EL (cell line): ENCODE measurements around the gene SNCB.
A peak's percentile ranks its signal among the peaks of the same experiment; 100 is the strongest.

Source experiments
- DNase-seq: peaks from one replicate; pipeline ENCODE4 v3.0.0-alpha.2; 2016

The SNCB gene

DNA sequence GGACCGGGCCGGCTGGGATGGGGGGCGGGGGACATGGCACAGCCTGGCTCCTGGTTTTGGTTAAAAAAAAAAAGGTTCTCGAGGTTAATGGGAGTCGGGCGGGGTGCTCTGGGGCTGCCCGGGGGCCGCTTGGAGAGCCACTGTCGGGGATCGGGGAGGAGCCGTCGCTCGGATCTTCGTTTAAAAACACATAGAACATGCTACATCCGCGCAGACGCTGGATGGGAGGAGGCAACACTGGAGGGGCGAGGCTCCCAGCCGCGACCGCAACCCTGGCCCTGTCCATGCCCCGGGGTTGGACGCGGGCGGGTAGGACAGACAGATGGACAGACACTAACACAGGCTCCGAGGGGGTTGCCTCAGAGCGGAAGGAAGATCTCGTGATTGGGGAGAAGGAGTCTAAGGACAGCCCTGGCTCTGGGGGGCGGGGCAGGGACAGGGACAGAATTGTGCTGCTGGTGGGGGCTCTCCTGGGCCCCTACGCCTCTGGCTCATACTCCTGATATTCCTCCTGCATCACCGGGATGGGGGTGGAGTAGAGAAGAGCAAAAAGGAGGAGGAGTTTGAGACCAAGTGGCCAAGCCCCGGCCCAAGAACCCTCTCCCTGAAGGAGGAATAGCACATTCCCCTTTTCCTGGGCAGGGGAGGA is 9.9 kb downstream of the SNCB start:
- DNase-seq = peak; percentile 48

DNA sequence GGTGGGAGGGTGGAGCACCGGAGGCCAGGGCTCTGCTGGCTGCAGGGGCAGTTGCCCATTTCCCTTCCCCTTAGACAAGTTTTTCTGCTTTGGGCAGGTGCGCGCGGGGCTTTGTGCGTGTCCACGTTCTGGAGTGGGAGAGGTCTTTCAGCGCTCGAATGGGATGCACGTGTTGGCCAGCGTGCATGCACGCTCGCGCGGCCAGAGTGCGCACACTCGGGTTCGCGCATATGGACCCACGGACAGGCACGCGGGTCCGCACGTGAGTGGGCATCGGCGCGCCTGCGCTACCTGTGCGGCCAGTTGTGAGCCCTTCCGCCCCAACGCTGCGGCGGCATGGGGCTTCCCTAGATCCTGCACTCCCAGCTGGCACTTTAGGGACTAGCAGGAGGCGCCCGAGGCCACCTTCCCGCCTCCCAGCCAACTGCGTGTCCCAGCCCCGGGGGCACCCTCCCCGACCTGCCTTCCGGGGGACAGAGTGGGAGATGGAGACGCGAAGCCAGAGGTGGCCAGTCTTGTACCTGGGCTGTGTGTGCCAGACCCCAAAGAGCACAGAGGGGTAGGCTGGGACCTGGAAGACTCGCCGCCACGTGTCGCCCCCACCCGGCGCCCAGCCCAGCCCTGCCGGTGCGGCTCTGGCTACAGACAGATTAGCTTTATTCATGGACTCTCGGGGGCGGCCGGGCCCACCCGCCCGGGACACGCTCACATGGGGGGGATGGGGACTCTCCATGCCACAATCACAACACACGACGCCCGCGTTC is 10.6 kb downstream of the SNCB start:
- DNase-seq = no peak

DNA sequence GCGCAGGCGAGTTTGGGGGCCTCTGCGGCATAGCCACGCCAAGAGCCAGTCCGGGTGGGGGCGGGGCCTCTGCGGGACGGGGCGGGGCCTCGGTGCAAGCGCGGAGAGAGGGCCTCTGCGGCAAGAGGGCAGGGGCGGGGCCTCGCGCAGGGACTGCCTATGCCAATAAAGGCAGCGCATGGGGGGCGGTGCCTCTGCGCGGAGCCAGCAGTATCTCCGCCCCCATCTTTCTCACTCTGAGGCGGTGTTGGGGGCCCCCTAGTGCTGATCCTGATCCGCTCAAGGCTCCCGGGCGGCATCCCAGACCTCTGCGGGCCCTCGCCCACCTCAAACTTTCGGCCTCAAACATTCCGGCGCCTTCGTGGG is 11.1 kb downstream of the SNCB start:
- DNase-seq = peak; percentile 82

DNA sequence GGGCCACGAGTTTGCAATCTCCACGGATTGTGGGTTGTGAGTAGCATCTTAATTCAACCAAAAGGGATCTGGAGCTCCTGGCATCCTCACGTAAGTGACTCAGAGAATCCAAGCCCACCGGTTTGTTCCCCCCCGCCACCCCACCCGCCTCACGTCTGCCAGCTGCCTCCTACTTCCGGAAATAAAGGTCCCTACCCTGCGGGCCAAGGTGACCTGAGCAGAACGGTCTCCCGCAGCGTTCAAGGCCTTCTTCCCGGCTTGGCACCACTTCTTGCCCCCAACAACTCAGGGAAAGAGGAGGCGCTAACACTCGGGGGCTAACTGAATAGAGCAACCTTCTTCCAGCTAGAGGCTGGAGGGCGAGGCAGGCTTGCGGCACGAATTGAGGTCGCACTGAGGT is 11.6 kb downstream of the SNCB start:
- no peak for DNase-seq

DNA sequence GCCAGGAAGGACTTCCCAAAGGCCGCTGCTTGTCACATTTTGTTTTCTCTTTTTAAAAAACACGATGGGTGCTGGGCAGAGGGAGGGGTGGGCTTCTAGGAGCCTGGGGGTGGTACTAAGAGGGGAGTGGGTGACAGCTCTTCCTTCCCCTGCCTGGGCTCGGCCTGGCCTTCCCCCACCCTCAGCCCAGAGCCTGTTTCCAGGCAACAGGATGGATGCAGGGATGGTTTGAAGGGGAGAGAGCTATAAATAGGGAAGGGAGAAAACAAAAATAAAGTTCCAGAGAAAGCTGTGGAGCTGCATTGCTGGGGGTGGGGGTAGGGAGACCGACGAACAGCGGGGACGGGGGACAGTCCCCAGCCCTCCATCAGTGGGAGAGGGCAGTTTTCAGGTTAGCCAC is 13.8 kb downstream of the SNCB start:
- no peak for DNase-seq

DNA sequence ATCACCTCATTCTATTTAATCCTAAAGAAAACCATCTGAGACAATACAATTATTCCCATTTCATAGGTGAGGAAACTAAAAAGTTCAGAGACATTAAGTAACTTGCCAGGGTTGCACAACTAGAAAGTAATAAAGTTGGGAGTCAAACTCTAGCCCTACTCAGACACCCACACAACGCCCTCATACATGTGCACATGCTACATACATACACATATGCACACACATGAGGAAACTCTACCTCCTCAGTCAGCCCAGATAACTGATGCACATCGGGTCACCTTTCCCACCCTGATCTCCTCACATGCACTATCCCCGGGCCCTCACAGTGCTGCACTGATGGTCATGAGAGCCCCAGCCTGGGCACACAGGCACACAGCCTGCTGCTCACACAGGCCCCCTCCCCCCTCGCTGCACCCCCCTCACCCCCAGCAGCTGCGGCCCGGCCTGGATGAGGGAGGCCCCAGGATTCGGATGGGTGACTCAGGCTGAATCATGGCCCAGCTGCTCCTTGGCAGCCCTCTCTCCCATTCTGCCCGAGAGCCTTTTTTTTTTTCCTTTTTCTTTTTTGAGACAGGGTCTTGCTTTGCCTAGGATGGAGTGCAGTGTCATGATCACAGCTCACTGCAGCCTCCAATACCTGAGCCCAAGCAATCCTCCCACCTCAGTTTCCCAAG is 15.4 kb downstream of the SNCB start:
- DNase-seq = peak; percentile 79

DNA sequence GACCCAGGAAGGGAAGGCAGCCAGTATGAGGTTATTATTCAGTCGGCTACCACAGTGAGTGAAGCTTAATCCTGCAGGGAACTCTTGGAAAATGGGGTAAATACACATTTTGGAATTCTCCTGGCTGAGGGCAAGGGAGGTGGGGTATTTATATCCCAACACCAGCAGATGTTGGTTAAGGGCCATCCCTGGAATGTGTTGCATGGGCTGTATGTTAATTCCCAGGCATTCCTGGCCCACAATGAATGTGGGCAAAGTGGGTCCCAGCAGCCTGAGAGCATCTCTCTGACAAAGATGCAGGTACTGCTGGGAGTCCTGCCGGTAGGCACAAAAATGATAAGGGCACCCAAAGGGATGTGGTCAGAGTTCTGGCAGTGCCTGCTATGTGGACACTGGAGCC is 17.5 kb downstream of the SNCB start:
- DNase-seq = no peak

DNA sequence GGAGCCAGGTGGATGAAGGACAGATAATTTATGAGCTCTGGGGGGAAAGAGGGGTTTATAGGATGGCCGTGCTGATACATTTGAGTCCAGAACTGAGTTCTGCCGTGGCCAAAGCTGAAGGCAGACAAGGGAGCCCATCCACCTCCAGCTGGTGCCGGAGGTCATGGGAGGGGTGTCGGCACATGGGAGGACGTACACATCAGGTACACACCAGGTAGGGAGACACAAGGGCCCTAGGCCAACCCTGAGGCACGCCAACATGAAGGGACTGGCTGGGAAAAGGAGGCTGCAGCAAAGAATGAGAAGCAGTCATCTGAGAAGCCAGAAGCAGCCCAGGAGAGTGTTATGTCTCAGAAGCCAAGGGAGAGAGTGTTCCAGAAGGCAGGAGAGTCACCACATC is 18.3 kb downstream of the SNCB start:
- no peak for DNase-seq

DNA sequence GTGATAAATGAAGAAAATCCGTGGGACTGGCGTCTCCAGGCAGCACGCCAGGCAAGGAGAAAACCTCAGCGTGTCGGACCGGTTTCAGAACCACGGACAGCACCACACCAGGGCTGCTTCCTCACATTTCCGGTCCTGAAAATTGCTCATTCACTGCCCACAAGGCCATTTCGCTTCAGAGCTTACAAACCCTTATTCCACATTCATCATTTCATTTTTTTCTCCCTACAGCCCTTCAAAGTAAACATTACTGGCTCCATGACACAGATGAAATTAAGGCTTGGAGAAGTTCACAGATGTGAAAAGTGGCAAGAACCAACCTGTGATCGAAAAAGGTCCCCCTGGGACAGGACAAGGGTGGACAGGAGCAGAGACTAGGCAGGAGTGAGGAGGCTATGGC is 18.9 kb downstream of the SNCB start:
- peak; percentile 78 for DNase-seq

DNA sequence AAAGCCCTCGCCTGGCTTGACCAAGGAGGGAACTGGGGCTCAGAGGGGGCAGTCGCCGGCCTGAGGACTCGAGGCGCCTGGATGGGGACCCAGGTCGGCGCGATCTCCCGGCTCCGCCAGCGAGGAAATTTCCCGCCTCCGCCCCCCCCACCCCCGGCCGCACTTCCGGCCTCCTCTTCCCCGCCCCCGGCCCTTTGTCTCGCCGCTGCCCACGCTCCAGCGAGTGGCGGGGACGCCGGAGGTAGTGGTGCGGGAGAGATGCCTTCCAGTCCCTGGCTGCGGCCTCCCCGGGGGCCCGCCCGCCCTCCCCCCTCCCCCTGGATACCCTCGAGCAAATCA is 19.9 kb downstream of the SNCB start:
- no peak for DNase-seq

DNA sequence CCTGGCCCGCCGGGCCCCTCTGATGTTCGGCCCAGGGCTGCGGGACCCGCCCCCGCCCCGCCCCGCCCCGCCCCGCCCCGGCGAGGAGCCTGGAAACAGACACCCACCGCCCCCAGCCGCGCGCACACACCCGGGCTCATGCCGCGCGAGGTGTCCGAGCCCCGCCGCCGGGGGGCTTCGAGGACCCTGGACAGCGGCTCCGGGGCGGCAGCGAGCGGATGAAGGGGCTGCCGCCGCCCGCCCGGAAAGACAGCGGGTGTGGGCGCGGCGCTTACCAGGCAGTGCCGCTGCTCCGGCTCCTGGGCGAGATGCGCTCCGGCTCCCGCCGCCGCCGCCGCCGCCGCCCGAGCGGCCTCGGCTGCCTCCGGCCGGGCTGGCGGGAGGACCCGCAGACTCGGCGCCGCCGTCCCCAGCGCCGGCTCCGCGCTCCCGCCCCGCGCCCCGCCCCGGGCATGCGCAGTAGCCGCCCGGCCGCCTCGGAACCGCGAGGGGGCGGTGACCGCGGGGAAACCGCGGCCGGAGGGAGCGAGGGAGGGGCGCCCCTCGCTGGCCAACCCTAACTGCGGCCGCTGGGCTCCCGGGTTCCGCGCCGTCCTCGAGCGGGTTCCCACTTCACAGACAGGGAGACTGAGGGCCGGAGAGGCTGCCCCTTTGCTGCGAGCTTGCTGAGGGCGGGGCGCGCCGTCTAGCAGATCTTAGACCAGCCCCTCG is 20.5 kb downstream of the SNCB start, which contains the start of gene GPRIN1:
Gene GPRIN1, minus strand, starts transcription at position 433 of the 711 bp plus-strand sequence. CDS start 10,322 bp downstream, outside the sequence.
- peak; percentile 70 for DNase-seq

DNA sequence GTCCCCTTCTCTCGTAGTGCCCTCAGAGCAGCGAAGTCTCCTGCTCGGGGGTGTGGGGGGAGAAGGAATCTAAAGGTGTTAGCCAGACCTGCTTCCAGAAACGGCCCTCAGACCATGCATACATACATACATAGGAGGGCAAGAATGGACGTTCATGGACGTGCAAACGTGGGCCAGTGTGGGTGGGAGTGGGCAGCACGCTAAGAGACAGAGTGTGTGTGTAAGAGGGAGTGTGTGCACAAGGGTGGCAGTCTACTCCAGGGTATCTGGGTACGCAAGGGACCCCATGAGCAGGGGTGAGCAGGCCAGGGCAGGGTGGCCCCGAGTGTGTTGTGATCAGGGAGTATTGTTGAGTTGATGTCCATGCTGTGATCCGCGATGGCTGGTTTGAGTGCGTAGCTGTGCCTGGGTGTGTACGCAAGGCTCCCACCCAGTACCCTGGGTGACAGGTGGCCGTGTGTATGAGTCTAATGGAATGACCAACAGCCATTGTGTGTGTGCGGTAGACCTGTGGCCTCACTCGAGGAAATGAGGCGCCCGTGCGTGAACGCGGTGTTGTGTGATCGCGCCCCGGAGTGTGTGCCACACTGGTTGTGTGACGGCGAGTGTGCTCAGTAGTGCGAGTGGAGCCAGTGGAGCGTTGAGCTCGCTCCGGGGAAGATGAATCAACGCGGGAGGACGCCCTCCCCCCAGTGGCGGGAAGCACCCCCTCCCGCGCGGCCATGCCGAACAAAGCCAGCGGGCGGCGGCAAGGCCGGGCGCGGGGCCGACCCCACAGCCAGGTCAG is 21.2 kb downstream of the SNCB start:
- DNase-seq = peak; percentile 28

DNA sequence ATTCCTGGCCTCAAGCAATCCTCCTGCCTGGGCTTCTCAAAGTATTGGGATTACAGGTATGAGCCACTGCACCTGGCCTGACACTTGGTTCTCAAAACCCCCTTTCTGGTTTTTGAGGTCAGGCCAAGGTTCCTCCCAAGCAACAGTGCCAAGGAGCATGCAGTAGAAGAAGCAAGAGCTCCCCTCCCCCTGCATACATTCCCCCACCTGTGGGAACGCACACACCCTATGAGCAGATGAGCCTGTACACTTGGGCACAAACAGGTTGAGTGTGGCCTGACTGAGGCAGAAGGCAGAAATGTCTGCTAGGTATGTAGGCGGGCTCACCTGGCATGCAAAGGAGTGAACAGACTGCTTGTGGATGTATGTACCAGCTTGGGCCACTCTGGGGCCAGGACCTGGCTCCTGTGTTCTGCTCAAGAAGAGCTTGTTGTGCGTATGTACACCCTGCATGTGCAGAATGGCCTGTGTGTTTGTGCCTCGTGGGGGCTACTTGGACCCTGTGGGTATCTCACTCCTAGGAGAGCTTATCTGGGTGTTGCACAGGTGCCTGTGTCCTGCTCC is 22.1 kb downstream of the SNCB start:
- no peak for DNase-seq

DNA sequence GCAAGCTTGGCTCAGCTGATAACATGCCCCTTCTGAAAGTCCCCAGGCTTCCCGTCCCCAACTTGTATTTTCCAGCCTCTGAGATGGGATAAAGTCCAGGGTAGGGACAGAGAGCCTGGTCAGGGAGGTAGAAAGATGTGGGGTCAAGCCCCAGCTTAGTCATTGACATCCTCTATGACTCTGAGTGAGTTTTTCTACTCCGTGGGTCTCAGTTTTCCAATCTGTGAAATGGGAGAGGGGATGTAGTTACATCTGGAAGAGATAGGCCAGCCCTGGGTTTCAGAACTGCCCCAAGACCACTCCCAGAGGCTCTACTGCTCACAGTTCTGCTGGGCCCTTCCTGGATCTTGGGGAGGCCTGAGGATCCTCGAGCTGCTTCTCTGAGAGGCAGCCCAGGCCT is 23.5 kb downstream of the SNCB start:
- no peak for DNase-seq

DNA sequence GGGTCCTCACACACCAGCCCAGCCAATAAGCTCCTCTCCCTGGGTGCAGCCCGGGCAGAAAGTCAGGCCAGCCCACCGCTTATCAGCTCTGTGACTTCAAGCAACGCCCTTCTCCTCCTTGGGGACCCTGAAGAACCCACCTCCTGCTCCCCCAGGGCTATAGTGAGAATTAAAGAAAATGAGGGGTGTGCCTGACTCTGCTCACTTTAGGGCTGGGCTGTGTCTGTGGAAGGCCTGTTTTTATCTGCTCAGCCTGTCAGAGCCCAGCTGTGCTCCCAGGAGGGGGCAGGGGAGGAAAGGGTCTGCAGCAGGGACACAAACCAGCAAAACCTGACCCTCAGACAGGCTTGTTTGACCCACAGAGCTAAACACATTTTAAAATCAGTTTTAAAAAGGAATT is 24.3 kb downstream of the SNCB start:
- no peak for DNase-seq

DNA sequence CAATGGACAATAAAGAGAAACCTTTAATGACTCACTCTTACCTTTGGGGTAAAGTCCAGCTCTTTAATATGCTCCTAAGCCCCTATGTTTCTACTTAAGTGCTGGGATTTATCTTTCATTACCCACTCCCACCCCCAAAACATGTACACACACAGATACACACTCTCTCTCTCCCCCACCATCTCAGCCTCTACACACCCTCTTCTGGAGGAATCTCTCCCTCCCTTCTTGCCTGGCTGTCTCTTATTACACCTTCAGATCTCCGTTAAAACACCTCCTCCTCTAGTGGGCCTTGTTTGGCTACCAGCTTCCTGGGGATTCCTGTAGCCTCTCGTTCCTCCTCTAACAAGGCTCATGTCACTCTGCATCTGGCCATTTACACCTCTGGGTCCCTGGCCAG is 27.2 kb downstream of the SNCB start:
- DNase-seq = no peak

DNA sequence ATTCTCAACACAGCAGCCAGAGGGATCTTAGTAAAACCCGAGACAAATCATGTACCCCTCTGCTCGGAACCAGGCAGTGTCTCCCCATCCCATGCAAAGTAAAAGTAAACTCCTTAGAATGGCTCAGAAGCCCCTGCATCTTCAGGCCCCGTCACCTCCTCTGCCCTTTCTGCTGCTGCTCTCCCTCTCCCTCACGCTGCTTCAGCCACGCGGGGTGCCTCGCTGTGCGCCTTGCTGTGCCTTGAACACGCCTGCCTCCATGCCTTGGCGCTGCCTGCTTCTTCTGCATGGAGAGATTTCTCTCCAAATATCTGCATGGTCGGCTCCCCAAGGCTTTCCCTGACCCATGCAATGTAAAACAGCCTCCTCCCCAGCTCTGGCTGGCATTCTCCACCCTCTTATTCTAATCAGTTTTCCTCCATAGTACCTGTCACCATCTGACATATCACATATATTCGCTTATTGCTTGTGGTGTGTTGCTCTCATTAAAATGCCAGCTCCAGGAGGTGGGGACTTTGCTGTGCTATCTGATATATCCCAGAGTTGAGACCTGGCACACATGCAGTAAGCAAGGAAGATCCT is 28.3 kb downstream of the SNCB start:
- no peak for DNase-seq

DNA sequence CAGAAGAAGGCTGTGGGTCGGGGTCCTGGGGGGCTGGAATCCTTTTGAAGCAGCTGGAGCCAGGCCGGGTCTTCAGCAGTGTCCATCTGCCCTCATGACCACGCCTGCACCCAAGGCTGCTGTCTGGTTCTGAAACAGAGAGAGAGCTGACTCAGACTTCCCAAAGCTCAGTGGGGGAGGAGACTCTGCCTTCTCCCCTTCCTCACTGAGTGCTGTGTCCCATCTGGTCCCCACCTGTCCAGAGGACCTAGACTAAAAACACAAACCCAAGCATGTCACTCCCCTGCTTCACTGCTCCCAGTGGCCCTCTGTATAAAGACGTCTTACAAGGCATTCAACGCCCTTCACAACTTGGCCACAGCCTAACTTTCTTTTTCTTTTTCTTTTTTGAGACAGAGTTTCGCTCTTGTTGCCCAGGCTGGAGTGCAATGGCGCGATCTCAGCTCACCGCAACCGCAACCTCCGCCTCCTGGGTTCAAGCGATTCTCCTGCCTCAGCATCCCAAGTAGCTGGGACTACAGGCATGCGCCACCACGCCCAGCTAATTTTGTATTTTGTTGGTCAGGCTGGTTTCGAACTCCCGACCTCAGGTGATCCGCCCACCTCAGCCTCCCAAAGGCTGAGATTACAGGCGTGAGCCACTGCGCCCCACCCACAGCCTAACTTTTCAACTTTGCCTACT is 30.4 kb downstream of the SNCB start:
- DNase-seq = peak; percentile 25

DNA sequence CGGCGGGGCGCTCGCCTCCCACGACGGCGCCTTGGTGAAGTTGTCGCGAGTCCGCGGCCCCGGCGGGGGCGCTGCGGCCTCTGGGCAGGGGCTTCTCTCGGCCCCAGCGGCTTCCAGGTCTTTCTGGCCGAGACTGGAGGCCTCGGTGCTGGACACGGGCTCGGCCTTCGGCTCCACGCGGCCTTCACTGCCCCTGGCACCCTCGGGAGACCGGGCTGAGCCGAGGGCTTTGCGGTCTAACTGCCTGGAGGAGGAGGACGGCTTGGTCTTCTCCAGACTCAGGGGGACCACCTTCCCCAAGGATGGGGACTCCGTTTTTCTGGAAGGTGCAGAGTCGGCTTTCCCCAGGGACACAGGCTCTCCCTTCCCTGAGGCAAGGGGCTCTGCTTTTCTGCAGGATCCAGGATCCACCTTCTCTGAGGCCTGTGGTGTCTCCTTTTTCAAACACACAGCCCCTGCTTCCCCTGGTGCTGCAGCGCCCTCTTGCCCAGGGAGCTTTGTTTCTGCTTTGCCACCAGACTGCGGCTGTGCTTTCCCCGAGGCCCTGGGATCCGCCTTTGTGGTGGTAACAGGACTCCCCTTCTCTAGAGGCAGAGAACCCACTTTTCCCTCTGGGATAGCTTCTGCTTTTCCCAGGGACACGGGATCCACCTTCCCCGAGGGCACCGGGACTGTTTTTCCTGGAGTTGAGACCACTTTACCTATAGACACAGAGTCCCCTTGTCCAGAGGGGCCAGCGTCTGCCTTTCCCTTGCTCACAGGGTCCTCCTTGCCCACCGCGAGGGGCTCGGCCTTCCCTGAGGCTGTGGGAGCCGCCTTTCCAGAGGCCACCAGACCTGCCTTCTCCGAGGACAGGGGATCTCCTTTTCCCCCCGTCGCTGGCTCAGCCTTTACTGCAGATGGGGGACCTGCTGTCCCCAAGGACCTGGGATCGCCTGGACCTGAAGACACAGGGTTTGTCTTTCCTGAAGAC is 32.6 kb downstream of the SNCB start:
- no peak for DNase-seq
